Left cardiac atrium (tissue), 4 donors: Measurements from ENCODE around the gene RAD51B. TPM values are rescaled to one million over a fixed set of nuclear protein-coding genes. Genes with fewer than 3 reads are reported as not detected.

Source experiments
- ATAC-seq, 2 donors: fragments of 200-7000 bp; cut with Tn5 transposase; one replicate each; pipeline ENCODE4 v1.9.1; 2020; ENCODE audit warnings: mild to moderate bottlenecking in 2 of 2, moderate library complexity in 2 of 2
- DNase-seq: peaks from one replicate; pipeline ENCODE4 v3.0.0-alpha.2; 2020
- intact Hi-C, 2 donors: fragments of 100-400 bp; cut with DNase I; formaldehyde crosslinking; loops; one replicate each; pipeline versions ENCODE4 v1.14.1 to v1.15.1; 2022 to 2023
- total RNA-seq, 2 donors: library from RNA; stranded (reverse); fragmentation: NEBNext Ultra II Directional; extraction: Animal tissue kit (Norgen Biotek cat#: 25700); gene quantifications; one replicate each; pipeline ENCODE4 v1.2.1, GENCODE V29; 2021
- donor health status: DM: no; HTN: yes; CAD: no.
- donor health status: DM: no; HTN: yes; CAD: no; lungs with severe emphysema.
- donor health status: DM: yes; HTN: yes; CAD: no.
- donor health status: Dilated cardiomyopathy.

Gene RAD51B
- total RNA-seq, 2 donors from 2014 or later, result 4.4 to 6.6 TPM

DNA sequence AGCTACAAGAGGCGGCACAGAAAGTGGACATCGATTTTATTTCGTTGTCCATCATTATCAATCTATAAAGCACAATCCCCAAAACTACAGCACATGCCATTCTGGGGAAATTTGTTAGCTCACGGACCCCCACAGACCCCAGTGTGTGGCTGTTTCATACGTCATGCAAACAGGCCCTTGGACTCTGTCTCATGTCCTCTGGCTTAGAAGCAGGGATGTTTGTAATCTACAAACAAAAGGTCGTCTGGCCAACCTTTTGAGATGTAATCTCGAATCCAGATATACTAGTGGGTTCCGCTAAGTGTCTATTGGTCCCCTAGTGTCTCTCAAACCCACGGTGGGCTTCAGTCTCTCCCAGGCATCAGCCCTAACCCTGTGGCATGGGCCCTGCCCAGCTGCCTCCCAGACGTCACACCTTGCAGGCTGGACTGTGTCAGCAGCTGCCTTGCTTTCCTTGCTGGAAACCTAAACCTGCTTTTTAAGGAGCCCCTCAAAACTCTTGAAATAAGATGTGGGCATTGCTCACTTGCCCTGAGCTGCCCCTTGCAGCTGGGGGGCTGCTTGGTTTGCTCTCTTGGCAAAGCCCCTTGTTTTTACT is 752.4 kb downstream of the RAD51B start:
- intact Hi-C loops, result no loop called here
- ATAC-seq (no peak), DNase-seq (no peak)

DNA sequence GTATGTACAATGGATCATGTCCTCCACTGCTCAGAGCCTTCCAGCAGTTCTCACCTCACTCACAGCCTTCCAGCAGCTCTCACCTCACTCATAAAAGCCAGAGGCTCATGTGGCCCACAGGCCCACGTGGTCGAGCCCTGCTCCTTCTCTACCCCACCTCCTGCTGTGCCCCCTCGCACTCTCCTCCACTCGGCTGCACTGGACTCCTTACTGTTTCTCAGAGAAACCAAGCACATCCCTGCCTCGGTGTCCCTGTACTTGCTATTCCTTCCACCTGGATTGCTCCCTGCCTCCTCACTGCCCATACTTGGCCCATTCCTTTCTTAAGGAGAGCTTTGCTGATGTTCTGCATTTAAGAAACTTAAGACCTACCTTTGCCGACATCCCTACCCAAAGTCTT is 753.5 kb downstream of the RAD51B start:
- DNase-seq, result no peak
- intact Hi-C loops, result no loop called here
- ATAC-seq, result no peak

DNA sequence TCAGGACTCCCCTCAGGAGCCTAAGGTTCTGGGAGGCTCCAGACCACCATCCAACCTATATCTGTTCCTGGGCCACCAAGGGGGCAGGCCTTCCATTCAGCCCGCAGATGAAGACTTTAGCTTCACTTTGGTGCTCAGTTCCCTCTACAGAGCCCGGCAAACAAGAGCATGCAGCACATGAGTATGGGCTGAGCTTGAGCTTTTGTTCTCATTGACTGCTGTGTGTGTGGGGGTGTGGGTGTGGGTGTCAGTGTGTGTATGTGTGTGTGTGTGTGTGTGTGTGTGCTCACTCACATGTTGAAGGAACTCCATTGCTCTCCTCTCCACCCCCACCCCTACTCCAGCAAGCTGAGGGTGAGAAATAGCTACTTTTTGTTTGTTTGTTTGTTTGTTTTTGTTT is 754.1 kb downstream of the RAD51B start:
- intact Hi-C loops, result no loop called here
- no peak for DNase-seq
- ATAC-seq, result no peak

DNA sequence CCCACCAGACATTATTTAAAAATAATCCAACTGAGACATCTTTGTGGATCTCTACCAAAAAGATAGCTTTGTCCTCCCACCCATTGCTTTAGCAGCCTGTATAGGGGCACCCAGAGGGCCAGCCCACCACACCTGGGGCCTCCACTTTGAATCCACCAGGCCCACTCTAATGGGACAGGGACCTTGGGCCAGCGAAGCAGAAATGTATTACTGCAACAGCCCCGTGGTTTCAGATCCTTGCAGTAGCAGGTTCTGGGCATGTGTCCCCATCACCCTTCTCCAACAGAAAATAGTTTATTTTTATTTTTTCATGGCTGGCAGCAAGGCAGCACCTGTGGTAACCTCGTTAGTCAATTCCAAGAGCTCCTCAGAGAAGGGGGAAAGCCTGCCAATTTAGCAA is 754.9 kb downstream of the RAD51B start:
- ATAC-seq, result no peak
- intact Hi-C loops, result no loop called here
- no peak for DNase-seq

DNA sequence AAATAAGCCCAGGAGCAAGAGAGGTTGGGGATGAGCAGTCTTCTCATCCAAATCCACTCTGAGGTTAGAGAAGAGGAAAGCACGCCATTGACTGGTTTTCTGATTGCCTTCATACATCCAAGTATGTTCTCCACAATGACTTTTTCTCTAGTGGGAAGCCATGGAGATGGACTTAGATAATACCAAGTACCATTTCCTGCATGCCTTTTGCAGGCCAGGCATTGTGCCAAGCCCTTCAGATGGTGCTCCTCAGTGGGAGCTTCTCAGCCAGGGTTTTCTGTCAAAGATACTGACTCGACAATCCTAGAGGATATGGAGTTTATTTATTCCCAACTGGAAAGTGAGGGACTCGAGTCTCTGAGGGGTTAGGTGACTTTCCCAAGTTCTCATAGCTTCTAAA is 755.3 kb downstream of the RAD51B start:
- peak in 1 of 2 donors; percentile 23 for ATAC-seq
- DNase-seq, result peak; percentile 40
- intact Hi-C loops, result no loop called here

DNA sequence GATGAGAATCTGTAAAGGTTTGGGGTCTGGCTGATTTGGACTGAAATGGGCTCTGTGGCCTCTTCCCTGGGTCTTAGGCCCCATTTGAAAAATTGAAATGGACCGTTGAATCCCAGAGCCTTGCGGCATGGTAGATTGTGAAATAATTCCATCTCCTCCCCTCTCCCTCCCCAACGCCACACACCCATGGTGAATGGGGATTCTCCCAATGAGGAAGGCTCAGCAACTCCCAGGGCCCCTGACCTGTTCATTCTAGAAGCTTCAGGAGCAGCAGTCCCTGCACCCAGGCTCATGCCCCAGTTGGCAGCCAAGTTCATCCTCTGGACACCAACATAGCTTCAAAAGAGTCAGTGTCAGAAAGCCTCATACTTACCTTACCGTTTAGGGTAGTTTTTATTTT is 755.8 kb downstream of the RAD51B start:
- intact Hi-C loops, result no loop called here
- ATAC-seq (peak in 1 of 2 donors; percentile 17), DNase-seq (no peak)

DNA sequence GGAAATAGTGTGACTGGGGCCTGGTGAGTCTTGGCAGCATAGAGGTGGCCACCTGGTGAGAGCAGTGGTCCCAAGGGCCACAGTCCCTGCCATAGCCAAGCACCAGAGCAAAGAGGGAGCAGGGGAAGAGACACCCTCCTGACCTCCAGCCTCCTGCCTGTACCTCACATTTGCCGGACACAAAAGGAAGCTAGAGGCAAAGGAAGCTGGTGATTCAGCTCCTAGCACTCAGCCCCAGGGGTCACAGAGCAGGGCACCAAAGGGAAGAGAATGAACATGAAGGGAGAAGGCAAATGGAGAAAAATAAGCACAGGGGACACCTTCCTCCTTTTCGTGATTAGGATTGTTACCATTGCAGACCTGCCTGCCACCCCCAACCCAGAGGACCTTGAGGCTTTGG is 756.5 kb downstream of the RAD51B start:
- intact Hi-C loops, result no loop called here
- no peak for ATAC-seq

DNA sequence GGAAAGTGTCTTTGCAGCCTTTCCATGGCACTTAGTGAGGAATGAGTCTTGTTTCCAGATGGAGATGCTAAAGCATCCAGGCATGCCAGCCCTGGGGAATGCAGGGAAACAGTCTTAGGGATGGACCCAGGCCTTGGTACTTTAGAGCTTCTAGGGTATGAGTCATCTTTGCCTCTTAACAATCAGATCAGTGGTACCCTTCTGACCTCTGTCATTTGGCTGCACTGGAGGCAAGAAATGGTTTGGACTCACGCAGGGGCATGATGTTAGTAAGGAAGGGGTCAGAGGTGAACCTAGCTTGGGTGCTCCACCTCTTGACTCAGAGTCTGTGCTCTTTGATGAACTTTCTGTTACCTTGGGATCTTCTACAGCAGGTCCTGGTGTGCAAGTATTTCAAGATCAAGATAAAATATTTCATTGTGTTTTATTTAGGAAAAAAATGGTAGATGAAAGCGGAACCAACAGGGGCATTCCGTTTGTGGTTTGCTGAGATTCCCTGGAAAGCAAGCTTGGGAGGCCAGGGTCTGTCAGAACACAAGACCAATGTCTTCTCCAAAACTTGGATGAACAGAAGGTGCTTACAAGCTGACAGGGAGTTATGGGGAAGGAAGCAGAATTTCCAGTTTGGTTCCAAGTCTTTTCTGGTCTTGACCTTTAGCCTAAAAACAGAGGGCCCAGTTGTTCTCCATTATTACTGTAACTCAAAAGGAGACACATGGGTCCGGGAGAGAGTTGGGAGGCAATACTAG is 757.1 kb downstream of the RAD51B start:
- DNase-seq (no peak), ATAC-seq (peak in 1 of 2 donors; percentile 6)
- intact Hi-C loops, result no loop called here

More for the DNA sequence above, 756.5 kb downstream of the RAD51B start:
- DNase-seq, result no peak

DNA sequence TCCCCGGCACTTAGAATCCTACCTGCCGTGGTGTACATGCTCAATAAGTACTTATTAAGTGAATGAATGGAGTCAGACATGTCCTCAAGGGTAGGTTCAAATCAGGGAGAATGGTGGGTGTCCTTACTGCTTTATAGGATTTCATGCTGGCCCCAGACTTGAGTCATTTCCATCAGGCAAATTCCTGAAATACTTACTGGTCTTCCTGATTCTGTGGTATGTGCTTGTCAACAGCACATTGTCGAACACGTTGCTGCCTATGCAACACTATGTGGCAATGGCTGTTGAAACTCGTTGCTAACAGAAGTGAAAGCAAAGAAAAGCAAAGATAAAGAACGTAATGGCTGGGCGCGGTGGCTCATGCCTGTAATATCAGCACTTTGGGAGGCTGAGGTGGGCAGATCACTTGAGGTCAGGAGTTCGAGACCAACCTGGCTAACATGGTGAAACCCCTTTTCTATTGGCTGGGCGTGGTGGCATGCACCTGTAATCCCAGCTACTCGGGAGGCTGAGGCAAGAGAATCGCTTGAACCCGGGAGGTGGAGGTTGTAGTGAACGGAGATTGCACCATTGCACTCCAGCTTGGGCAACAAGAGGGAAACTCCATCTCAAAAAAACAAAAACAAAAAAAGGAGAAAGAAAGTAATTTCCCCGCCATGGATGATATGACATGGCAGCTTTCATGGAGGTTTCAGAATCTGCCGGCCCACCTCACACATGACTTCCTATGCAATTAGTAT is 758.4 kb downstream of the RAD51B start:
- intact Hi-C loops, result no loop called here
- DNase-seq (peak; percentile 72), ATAC-seq (peak; percentile 79 to 83)

DNA sequence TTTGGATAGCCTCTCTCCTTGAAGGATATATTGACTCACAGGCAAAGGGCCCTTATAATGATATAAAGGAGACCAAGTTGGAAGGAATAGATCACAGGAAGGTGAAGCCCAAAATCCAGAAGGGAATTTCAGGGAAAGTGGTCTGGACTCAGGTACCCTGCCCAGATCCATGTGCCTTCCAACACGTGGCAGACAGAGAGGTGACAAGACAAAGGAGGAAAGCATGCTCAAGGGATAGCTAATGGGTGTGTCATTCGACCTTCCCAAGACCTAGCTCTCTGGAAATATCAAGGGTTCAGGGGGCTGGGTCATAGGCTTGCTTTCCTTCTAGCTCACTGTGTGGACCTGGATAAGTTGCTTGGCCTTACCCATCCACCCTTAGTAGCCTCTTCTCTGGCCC is 759.0 kb downstream of the RAD51B start:
- ATAC-seq (no peak), DNase-seq (no peak)
- intact Hi-C loops, result no loop called here

DNA sequence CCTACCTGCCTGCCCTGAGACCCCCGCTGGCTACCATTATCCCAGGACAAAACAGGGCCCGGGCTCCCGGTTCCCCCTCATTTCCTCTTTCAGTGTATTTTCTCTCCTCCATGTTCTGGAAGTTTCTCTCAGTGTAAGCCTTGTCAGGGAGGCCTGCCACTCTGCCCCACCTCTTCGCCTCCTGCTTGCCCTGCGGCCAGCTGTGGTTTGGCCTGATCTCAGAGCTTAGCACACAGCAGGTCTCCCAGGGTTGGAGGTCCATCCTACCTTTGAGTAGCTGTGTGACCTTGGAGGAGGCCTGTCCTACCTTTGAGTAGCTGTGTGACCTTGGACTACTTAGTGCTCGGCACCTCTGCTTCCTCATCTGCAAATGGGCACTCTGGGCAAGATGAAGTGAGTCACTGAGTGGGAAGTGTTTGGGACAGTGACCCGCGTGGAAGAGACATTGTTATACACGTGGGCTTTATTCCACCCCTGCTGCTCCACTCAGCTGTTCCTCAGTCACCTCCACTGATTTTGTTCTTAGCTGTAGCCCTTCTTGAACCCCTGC is 760.6 kb downstream of the RAD51B start:
- ATAC-seq, result no peak
- intact Hi-C loops, result no loop called here
- no peak for DNase-seq

DNA sequence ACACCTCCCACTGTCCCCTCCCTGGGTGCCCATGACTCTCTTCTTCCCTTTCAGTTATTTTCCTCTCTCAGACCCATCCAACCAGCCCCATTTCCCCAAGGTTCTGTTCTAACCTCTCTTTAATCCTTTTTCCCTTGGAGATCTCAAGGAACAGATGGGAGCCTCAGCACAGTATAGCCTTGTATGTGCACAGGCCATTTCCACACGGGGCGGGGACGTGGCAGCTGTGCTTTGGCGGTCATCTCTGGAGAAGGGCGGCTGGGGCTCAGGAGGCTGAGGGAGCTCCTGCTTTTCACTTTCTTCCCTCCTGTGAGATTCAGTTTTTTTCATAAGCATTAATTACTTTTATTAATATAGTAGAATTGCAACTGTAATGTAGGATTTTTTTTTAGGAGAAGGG is 761.1 kb downstream of the RAD51B start:
- ATAC-seq (no peak), DNase-seq (no peak)
- intact Hi-C loops, result no loop called here

DNA sequence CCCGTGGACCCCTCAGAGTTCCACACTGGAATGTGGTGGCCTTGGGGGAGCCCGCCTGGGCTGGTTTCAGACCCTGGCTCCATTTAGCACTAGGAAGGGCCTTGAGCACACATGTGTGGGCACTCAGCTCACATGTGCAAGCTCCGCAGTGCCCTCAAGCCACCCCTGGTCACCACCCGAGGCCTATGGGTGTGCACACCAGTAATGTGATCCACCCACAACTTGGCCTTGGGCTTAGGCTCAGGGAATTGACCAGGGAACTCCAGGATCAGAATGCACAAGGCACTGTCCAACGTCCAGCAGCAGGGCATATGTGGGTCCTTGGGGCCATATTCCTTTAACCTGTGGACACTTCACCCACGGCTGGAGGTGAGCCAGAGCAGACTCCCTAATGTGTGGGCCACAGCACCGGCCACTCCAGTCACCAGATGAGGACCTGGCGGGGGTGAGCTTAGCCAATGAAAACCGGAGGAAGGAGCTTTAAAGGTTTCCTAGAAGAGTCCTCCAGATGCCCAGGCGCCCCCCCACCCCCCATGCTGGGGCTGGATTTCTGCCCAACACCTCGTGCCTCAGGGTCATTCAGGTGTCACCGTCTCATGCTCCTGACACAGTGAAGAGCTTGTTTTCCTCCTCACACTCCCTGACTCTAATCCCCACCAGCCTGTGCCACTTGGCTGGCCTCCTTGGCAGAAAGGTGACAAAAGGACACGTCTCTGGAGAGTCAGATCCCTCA is 764.1 kb downstream of the RAD51B start:
- DNase-seq, result no peak
- ATAC-seq, result peak; percentile 41 to 43
- intact Hi-C loops, result no loop called here

DNA sequence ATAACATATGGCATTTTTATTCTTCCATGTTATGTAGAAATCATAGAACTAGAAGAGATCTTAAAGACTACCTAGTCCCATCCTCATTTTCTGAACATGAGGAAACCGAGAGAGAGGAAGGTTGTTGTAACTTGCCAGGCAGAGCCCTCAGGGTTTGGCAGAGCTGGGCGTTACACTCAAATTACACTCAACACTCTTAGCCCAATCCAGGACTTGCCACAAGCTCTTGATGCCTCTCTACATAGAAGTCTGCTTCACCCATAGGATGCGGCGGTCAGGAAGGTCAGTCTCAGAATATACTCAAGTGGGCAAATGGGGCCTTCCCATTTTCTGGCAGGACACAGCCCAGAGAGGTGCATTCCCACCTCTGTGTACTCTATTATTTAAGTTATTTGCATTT is 765.2 kb downstream of the RAD51B start:
- ATAC-seq (no peak), DNase-seq (no peak)

DNA sequence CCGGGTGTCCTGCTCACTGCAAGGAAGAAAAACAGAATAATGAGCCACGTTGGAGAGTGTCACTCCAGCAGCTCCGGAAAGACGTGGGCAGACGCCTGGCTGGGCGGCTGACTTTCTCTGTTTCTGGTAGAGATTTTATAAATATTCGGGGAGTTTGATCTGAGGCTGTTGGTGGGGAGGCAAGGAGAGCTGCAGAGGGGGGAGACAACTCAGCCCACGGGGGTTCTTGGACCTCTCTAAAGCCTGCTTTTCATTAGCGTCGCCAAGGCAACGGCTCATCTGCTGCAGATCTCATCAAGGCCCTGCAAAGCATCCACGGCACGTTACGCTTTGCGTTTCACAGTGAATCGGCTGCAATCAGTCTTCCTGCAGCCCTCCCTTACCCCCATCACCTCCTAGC is 766.1 kb downstream of the RAD51B start:
- peak in 1 of 2 donors; percentile 12 for ATAC-seq
- intact Hi-C loops, result no loop called here
- DNase-seq, result no peak

More for the DNA sequence above, 765.2 kb downstream of the RAD51B start:
- intact Hi-C loops, result no loop called here

DNA sequence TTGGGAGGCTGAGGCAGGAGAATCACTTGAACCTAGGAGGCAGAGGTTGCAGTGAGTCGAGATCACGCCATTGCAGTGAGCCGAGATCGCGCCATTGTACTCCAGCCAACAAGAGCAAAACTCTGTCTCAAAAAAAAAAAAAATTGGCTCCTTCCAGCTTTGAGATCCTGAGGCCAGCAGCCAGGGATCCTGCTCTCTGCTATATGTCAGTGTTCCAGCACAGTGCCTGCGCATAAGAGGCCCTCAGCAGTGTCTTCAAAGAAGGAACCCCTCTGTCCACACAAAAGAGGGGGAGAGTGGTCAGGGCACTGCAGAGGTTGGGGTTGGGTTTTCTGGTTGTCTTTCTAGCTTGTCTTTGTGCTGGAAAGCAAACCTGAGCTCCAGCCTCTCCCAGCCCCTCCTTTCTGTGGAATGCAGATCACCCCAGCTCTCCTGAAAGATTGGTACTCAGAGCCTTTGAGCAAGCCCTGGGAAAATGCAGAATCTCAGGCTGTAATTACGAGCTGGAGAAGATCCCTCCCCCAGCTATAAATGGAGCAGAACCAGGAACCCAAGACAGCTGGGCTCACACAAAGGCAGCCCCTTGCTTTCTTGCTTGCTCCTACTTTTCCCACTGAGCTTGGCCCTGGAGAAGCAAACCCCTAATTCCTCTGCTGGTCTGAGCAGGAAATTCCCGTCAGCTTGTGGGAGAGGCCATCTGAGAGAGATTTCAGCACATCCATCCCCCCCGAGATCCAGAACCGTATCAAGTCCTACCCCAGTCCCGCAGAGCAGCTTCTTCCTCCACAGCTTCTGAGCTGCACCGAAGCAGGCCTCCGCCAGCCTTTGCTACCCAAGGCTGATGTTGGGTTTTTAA is 767.5 kb downstream of the RAD51B start:
- DNase-seq (no peak), ATAC-seq (peak; percentile 24 to 48)
- intact Hi-C loops, result no loop called here

DNA sequence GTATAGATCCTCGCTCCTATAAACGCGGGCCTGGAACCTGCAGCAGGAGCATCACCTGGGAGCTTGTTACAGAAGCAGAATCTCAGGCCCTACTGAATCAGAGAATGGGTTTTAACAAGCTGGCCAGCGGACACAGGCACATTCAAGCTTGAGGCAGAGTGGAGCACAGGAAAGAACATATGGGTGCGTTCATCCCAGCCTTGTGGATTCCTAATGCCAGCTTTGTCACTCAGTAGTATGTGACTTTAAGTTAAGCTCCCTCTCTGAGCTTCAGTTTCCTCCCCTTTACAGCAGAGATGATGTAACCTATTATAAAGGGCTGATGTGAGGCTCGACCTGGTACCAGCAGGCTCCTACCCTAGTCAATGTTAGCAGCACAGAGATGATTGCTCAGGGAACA is 768.4 kb downstream of the RAD51B start:
- intact Hi-C loops, result no loop called here
- DNase-seq (no peak), ATAC-seq (no peak)

DNA sequence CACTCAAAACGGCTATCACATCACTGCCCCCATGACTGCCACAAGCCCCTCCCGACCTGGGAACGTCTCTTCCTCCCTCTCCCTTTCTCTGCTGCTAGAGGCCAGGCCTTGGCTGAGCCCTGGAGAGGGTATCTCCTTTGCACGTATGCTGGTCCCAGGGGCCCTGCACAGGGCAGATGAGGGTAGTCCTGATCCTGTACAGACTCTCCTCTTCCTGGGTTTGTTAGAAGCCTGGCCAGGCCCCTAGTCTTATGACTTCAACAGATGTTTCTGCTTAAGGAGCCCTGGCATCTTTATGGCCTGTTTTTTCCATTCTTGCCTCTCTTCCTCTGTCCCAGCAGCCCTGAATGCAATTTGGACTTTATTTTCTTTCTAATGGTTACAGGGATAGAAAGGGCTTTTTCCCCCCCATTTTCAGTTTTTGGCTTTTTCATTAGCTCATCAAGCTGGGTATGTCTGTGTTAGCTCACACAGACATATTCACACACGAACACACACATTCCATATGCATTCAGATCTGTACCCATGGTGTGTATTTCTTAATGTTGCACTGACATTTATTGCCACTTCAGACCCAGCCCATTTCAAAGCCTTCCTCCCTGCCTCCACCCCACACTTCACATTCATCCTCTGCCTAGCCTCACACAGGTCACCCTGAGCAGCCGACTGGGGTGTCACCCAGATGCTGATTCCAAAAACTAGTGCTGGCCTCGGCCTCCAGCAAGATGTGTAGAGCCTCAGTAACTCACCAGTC is 770.0 kb downstream of the RAD51B start:
- DNase-seq, result no peak

More for the DNA sequence above, 770.0 kb downstream of the RAD51B start:
- intact Hi-C loops, result no loop called here
- ATAC-seq, result peak; percentile 70
